ENCODE measurements around the gene SEMA5B. TPM values are rescaled to one million over a fixed set of nuclear protein-coding genes. Genes with fewer than 3 reads are reported as not detected.

SEMA5B gene
- total RNA-seq, 2 donors from 2014 or later: 0.15 to 0.59 TPM

DNA sequence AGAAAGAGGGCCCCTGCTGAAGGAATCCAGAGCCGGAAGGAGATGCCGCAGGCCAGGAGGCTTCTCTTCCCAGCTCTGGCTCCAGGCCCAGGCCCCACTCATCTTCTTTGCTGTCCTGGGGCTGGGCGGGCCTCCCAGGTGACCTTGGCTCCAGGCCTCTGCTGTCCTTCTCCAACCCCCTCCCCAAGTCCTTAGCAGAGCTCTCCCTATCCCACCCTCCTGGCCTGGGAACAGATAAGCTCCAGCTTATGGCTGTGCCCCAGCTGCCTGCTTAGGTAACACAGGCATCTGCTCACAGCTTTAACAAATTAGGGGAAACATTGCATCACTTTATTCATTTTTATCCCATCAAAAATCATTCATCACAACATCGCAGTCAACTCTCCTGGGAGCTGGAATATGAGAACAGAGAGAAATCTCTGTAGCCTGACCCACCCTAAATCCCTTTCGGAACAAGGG is 86.9 kb downstream of the SEMA5B start:
- intact Hi-C loops (cut with DNase I, micrococcal nuclease): loop anchor here in 1 of 2 donors (10.0 kb wide), 1 partner anchor 84 kb away; the partner anchor contains the start of gene SEMA5B
- DNase-seq: no peak
- ATAC-seq: no peak

DNA sequence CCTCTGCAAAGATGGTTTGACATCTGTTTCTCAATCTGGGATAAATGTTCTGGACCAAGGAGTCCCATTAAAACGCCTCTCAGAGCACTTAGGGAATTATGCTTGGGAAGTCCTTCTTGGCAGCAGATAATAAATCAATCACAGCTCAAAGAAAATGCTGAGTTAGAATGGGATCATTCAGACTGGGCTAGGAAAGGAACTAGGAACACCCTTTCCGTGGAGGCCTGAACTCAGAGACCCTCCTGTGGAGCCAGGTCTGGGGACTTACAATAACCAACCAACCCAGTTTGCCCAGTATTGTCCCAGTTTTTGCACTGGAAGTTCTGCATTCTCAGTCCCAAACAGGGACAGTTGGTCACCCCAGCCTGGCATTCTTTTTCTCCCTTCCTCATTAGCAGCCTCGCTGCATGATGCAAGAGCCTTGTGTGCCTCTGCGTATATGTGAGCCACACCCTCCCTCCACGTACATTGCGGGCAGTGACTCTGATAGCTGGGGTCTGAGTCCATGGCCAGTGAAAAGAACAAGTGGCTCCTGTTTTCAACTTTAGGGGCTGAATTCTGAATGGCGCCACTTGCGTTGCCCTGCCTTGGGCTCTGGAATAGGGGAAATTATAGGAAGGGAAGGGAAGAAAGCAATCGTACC is 88.7 kb downstream of the SEMA5B start:
- intact Hi-C loops (cut with DNase I, micrococcal nuclease): no loop called here
- ATAC-seq (peak; percentile 72), DNase-seq (peak in 1 of 2 donors; percentile 22)

DNA sequence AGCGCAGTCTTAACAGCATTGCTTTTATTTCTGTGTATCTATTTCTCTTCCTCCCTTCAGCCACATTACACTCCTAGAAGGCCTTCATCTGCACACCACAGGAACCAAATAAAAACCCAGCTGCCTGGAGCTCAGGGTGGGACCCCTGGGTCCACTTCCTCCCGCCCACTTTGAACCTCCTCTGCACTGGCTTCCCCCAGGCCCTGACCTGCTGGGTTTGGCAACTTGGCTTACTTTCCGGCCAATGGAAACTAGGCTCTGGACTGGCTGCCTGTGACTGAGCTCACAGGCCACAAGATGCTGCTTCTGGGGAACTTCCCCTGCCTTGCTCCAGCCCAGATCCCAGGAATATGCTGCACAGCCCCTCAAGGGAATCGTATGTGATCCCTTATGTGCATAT is 89.8 kb downstream of the SEMA5B start:
- no peak for DNase-seq
- ATAC-seq: no peak
- intact Hi-C loops (cut with DNase I, micrococcal nuclease): no loop called here

DNA sequence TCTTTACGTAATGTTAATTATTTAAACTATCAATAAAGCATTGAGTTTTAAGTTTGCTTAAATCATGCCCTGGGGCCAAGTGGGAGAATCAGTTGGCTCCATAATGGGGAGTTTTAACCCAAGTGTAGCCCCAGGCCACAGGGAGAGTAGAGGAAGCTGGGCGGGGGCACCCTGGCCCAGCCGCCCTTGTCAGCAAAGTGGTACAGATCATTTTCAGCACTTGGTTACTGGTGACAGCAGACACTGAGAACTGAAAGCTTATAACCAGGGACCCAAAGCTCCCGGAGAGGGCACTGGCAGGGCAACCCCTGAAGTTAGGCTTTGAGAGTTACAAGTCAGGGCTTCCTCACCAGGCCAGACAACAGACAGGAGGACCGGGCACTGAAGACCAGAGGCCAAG is 90.6 kb downstream of the SEMA5B start:
- intact Hi-C loops (cut with DNase I, micrococcal nuclease): no loop called here
- ATAC-seq (no peak), DNase-seq (no peak)

DNA sequence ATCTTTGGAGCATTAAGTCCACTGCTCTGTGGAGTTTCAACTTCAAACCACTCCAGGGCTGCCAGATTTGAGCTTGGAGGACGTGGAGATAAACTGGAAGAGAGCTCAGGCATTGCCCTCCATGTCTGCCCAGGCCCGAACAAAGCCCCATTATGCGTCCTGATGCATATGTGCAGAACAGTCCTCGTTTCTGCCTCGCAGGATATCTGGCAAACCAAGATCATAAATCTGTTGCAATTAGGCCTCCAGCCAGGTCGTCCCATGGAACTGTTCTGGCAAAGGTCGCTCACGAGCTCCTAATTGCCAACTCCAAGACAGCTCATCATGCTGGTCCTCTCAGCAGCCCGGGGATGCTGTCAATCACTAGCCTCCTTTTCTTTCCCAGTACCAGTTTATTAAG is 91.2 kb downstream of the SEMA5B start:
- intact Hi-C loops (cut with DNase I, micrococcal nuclease): no loop called here
- DNase-seq (no peak), ATAC-seq (no peak)

DNA sequence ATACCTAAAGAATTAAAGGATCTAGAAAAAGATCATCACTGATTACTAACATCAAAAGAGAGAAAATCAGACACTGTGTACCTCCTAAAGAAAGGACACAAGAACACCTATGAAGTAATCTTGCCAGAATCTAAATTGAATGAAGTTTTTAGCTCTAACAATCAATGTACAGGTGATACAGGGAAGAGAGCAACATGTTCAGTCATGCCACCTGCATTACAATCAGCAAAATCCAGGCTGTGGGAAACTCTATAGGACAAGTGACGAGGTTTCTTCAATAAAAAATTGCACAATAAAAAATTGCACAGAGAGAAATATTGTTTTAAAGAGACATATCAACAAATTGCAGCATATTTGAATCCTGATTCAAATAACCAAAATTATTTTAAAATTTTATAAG is 93.3 kb downstream of the SEMA5B start:
- intact Hi-C loops (cut with DNase I, micrococcal nuclease): no loop called here
- ATAC-seq (no peak), DNase-seq (no peak)

DNA sequence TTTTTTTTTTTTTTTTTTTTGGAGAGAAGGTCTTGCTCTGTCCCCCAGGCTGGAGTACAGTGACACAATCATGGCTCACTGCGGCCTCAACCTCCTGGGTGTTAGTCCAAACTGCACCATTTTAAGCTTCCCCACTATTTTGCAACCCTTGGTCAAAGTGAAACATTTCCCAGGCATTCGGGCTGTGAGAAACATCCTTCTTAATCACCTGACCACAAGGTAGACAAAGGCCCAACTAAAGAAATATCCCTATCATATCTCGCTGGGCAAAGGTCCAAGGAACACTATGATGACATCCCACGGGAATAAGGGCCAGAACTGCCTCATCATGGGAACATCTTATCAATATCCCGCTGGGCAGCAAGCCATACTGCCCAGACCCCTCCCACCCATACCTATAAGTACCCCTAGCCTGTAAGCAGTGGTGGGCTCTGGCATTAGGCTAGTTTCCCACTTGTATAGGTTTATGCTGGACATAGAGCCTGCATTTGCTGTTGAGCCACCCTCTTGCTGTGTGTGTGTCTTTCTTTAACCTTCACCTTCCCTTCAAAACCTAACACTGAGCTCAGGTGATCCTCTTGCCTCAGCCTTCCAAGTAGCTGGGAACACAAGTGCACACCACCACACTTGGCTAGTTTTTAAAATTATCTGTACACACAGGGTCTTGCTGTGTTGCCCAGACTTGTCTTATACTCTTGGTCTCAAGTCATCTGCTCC is 95.2 kb downstream of the SEMA5B start:
- intact Hi-C loops (cut with DNase I, micrococcal nuclease): no loop called here
- DNase-seq (no peak), ATAC-seq (no peak)

DNA sequence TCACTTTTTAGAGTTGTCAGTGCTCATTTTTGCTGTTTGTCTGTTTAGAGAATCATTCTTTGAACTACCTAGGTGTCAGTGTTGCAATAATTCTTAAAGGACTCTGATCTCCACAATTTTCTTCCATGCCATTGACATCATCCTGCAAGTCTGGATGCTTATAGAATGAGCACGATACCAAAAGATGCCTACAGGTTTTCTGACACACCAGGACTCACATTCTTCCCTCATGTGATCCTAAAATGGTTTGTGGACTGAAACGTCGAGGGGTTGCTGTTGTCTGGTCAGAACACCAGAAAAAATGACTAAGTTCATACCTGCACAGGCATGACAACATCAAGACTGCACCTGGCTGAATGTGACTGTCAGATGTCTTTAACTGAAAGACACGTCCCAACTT is 95.9 kb downstream of the SEMA5B start:
- intact Hi-C loops (cut with DNase I, micrococcal nuclease): no loop called here
- ATAC-seq (no peak), DNase-seq (no peak)

DNA sequence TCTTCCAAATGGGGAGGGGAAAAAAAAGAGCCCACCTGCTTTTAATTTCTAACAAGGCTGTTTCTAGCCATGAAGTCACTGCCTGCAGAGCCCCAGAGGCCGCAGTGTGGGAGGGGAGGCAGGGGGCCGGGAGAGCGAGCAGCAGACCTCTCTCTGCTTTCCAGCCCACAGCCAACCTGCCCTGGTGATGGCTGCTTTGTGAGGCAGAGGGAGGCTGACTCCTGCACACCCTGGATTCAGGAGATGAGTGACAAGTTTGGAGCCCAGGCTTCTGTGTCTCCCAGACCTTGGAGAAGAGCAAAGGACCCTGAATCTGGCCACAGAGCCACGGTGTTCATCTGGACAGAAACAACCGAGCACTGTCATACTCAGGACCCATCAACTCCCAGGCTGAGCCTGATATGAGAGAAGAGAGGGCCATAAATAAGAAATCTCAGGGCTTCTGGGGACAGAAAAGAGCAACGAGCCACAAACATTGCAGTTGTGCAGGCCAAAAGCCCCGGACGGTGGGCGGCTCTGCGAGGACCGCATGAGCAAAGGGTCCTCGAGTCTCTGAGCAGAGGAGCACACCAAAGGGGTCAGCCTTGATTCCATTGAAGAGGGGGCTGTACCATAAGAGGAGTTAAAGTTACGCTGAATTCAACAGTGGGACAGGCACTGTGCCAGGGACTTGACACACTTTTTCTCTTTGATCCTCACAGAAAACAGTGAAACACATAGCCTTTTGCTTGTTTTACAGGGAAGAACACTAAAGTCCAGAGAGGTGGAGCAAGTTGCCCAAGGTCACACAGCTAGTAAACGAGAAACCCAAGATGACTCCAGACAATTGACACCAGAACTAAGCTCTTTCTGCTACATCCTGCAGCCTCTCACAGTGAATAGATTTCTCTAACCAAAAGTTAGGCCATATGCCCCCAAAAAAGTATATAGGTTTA is 97.2 kb downstream of the SEMA5B start:
- DNase-seq (no peak), ATAC-seq (no peak)
- intact Hi-C loops (cut with DNase I, micrococcal nuclease): no loop called here

DNA sequence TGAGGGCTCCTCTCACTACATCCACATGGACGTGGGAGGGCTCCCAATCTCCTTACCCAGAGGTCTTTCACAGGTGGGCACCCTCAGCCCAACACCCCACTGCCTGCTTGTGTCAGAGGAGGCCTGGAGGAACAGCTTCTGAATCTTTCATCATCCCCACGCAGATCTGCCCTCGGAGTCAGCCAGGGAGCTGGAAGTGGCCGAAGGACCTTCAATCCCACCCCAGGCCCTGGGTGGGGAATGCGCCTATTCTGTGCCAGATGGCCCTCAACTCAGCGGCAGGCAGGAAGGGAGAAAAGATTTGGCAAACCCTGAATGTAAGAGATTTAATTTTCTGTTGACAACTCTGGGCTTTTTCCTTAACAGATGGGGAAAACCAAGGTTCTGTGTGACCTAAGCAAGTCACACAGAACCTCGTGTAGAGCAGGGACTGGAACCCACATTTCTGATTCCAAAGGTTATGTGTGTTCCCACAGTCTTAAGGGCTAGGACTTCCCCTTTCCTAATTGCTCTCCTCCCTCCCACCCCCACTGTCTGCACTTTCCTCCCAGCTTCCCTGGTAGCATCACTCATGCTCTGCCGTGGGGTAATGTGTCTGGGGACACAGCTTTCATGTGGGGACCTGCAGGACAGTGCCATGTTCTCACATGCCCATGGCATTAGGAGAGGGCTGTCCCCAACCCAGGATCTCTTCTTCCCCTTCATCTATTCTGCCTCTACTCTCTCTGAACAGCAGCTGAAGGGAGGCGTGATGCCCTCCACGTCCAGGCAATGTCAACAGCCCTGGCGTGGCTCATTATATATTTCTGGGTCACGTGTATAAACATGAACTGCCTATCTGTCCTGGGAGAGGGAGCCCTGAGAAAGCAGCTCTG is 98.1 kb downstream of the SEMA5B start:
- ATAC-seq (no peak), DNase-seq (no peak)
- intact Hi-C loops (cut with DNase I, micrococcal nuclease): no loop called here

DNA sequence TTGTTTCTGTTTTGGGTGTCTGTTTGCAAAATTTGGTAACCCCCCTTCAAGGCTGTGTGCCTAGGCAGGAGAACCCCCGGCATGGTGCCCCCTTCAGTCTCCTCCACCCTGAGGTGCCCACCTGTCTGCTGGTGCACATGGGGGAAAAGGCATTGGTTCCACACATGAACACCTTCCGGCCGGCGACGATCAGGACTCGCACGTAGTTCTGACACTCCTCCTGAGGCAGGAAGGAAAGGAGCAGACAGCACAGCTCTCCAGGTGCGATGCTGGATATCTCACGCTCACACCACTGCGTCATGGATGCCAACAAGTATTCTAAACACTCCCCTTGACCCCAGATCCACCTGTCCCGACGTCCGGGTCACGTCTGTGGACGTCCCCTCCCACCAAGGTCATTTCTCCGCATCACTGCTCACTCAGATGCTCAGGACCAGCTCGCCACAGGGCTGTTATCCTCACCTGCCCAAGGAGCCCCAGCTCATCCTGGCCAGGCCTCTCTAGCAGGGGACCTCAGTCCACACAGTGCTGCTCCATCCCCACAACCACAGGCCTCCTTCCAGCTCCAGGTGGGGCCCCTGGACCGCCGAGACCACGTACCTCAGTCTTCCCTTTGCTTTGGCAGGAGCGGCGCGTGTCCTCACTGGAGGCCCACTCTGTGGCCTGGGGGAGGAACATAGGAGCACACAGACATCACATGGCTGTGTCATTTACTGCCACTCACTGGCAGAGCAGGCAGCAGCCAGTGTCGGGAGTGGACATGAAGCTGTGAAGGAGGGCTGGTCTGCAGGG is 99.0 kb downstream of the SEMA5B start:
- no peak for ATAC-seq
- intact Hi-C loops (cut with DNase I, micrococcal nuclease): no loop called here
- DNase-seq: no peak

DNA sequence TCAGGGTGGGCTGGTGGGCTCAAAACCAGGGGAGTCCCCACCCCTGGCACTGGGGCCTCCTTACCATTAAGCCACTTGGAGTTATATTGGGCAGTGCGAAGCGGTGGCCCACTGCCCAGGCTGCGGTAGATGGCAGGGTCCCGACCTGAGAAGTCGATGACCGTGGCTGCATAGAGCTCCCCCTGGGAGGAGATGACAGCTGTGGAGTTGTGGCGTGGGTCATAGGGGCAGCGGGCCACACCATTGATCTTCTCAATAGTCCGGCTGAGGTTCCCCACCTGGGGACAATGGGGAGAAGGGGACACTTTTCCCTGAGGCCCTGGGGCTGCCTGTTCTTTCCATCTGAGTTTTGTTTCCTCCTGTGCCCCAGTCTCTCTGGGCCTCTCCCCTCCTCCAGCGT is 99.8 kb downstream of the SEMA5B start:
- ATAC-seq (no peak), DNase-seq (no peak)
- intact Hi-C loops (cut with DNase I, micrococcal nuclease): no loop called here

DNA sequence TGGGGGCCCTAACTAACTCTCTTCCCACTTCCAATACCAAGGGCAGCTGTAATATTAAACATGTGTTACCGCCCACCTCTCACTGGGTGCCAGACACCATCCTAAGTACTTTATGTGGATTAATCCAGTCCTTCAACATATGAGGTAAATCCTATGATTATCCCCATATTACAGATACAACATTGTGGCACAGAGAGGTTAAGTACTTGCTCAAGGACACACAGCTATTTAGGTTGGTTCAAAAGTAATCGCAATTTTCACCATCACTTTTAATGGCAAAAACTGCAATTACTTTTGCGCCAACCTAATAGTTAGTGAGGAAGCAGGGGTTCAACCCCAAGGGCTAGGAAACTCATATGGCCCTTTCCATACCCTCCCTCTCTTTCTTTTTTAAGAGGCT is 100.8 kb downstream of the SEMA5B start:
- ATAC-seq (no peak), DNase-seq (no peak)

DNA sequence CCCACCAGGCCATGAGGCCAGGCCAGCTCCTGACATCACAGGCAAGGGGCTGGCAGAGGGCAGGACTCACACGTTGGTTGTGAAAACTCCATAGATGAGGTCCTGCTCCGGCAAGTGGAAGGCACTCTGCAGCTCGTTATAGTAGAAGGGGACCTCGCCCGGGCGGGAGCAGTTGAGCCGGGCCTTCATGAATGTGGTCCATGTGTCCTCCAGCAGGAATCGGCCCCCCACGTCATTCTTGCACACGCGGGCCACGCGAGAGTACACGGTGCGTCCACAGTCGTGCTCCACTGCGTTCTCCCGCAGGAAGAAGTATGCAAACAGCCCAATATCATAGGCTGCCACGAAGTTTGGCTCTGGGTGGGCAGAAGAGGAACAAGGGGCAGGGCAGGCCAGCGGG is 101.2 kb downstream of the SEMA5B start:
- DNase-seq (no peak), ATAC-seq (no peak)
- intact Hi-C loops (cut with DNase I, micrococcal nuclease): no loop called here

More for the DNA sequence above, 100.8 kb downstream of the SEMA5B start:
- intact Hi-C loops (cut with DNase I, micrococcal nuclease): no loop called here

DNA sequence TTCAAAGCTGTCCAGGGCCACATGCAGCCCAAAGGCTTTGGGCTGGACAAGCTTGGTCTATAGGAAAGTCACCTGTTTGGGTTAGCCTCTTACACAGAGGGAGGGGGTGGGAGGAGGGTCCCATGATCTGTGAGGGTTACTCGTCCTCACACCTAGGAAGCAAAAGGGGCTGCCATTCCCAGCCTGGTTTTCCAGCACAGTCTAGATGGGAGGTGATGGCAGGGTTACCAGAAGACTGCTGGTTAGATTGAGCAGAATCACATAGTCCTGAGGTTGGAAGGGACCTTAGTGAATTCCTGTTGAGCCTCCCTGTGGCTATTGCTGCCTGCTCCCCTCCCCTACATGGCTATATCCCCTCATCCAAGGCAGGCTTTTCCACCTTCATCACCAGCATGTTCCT is 101.8 kb downstream of the SEMA5B start:
- intact Hi-C loops (cut with DNase I, micrococcal nuclease): no loop called here
- DNase-seq: no peak
- ATAC-seq: no peak

DNA sequence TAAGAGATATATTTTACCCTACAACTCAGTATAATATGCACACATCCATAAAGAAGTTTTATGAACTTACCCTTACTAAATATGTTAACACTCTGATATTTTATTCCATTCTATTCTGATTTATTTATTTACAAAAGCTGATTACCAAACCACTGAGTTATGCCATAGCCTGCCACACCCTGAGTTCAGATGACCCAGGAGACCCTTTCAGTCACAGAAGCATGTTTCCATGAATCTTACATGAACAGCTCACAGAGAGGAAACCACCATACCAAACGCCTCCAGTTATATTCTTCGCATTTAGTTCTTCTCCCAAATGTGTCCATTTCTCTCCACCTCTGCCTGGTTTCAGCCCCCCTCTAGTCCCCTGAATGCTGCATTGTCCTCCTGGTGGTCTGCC is 103.5 kb downstream of the SEMA5B start:
- intact Hi-C loops (cut with DNase I, micrococcal nuclease): no loop called here
- ATAC-seq: no peak

DNA sequence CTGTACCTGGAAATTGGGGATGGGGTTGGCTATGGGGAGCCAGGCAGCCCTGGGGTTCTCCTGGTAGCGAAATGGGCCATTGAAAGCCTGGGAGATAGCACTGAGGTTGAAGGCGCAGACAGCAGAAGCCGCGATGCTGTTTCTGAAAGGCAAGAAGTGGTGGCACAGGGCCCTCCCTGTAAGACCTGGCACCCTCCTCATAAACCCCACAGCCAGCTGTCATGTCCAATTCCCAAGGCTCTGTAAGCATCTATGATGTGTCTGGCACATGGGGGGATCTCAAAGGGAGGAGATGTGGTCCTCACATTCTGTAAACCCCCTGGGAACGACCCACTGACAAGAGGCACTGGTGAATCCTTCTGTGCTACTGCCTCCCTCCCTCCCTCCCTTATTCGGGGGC is 104.0 kb downstream of the SEMA5B start:
- ATAC-seq (no peak), DNase-seq (no peak)
- intact Hi-C loops (cut with DNase I, micrococcal nuclease): no loop called here

More for the DNA sequence above, 103.5 kb downstream of the SEMA5B start:
- DNase-seq: no peak
